ENCODE data around the gene MAN1C1. TPM values are rescaled to one million over a fixed set of nuclear protein-coding genes. Genes with fewer than 3 reads are reported as not detected.
A peak's percentile ranks its signal among the peaks of the same experiment; 100 is the strongest.

MAN1C1 gene
- total RNA-seq, 6 experiments from 2014 or later, result 10.7 to 38.8 (median 21.0) TPM

DNA sequence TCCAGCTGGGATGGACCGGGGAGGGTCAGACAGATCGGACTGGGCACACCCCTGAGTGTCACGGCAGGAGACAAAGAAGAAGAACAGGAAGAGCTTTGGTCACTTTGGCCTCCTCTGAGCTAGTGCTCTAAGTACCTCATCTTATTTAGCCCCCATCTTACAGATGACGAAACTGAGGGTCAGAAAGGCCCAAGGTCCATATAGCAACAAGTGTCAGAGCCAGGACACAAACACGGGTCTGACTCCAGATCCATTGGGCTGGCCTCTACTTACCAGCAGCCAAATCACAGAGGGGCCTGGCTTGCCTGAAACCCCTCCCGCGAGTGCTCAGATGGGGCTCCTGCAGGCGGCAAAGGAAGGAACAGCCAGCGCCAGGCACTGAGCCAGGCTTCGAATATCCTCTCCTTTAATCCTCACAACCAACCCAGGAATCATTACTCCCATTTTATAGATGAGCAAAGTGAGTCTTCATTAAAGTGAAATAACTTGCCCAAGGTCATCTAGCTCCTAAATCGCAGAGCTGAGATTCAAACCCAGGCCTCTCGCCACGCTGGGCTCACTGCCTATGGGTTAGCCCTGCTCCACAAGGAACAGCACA lies 157.7 kb downstream of the MAN1C1 start:
- Histone ChIP-seq H3K27ac (peak overlapping the region in 2 of 3 donors; percentile 49 to 53), H3K9me3 (no peaks in the 10 kb centered on the region), H3K36me3 (no peaks in the 10 kb centered on the region), H3K27me3 (no peaks in the 10 kb centered on the region), H3K4me3 (no peak overlapping the region), H3K4me1 (peaks cover 0 to 37% (median 17%) of the 10 kb centered on the region in 4 donors)
- intact Hi-C loops (cut with DNase I), result no loop called here
- DNase-seq (no peak), ATAC-seq (peak in 1 of 4 donors; percentile 3)
- TF ChIP-seq, protein P1, sequence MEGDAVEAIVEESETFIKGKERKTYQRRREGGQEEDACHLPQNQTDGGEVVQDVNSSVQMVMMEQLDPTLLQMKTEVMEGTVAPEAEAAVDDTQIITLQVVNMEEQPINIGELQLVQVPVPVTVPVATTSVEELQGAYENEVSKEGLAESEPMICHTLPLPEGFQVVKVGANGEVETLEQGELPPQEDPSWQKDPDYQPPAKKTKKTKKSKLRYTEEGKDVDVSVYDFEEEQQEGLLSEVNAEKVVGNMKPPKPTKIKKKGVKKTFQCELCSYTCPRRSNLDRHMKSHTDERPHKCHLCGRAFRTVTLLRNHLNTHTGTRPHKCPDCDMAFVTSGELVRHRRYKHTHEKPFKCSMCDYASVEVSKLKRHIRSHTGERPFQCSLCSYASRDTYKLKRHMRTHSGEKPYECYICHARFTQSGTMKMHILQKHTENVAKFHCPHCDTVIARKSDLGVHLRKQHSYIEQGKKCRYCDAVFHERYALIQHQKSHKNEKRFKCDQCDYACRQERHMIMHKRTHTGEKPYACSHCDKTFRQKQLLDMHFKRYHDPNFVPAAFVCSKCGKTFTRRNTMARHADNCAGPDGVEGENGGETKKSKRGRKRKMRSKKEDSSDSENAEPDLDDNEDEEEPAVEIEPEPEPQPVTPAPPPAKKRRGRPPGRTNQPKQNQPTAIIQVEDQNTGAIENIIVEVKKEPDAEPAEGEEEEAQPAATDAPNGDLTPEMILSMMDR (IDR thresholded peaks at IDR 0.05), result no peak
- TF ChIP-seq POLR2A (IDR thresholded peaks at IDR 0.05), result no peak
- WGBS (ENCODE audit: insufficient coverage, low coverage, low lambda C conversion rate, missing lambda C conversion rate), result 62% methylated on average over 5 of the region's 13 CpGs

DNA sequence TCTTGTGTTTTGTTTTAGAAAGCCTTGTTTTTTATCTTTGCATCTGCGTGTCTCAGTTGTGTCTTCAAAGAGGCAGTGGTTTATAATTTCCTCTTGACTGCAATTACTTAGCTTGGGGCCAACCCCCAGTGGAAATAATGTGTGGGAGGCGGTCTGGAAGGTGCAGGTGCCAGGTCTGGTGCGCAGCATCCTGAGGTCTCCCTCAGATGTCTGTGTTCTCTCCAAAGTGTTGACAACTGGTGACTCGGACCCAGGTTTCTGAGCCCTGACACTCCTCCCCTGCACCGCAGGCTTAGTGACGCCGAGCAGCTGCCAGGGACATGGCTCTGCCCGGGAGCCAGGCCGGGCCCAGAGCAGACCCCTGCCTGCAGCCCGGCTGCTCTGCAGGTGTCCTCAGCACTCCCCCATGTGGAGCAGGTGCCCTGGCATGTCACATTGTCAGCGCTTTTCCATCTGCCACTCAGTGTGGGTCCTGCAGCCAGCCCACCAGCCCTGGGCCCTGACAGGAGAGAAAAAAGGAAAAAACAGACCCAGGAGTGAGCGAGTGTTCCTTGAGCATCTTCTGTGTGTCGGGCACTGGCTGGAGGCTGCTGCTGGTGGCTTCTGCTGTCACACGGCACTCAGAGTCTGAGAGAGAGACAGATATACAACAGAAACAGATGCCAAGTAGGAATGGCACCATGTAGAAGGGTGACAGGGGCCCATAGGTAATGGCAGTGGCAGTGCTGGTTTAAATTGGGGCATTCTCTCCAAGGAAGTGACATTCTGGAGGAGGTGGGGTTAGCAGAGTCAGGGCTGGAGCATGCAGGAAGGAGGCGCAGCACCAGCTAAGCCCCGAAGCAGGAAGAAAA lies 158.6 kb downstream of the MAN1C1 start:
- TF ChIP-seq, protein P1 (IDR thresholded peaks at IDR 0.05), result no peak
- TF ChIP-seq POLR2A (IDR thresholded peaks at IDR 0.05), result no peak
- Histone ChIP-seq H3K27me3 (no peaks in the 10 kb centered on the region), H3K4me3 (no peak overlapping the region), H3K9me3 (no peaks in the 10 kb centered on the region), H3K4me1 (peaks cover 0 to 42% (median 20%) of the 10 kb centered on the region in 4 donors), H3K36me3 (no peaks in the 10 kb centered on the region), H3K27ac (no peak overlapping the region)
- intact Hi-C loops (cut with DNase I), result no loop called here
- WGBS (ENCODE audit: insufficient coverage, low coverage, low lambda C conversion rate, missing lambda C conversion rate), result 75% methylated on average over 9 of the region's 16 CpGs
- ATAC-seq, result no peak
- DNase-seq, result no peak

DNA sequence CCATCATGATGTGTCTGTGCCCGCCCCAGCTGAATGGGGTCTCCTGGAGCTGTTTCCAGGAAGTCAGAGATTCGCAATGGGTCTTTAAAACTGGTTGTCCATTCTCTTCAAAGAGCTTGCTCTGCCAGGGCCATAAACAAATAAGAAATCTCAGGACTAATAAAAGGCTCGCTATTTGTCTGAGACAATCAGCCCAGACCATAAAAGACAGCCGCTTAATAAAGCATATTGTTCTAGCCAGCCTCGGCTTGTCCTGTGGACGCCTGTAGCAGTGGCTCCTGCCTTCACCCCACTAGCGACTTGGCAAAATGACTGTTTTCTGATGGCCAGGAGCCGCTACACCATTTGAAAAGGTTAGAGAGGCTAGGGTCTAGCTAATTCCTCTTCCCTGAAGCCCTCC lies 162.8 kb downstream of the MAN1C1 start:
- Histone ChIP-seq H3K4me3 (no peak overlapping the region), H3K9me3 (no peaks in the 10 kb centered on the region), H3K36me3 (no peaks in the 10 kb centered on the region), H3K4me1 (peaks cover 0 to 20% (median 9%) of the 10 kb centered on the region in 4 donors), H3K27me3 (no peaks in the 10 kb centered on the region), H3K27ac (no peak overlapping the region)
- ATAC-seq (no peak), DNase-seq (no peak)
- 93% methylated on average over 5 of the region's 8 CpGs for WGBS (ENCODE audit: insufficient coverage, low coverage, low lambda C conversion rate, missing lambda C conversion rate)
- TF ChIP-seq, protein P1 (IDR thresholded peaks at IDR 0.05), result no peak
- TF ChIP-seq POLR2A (IDR thresholded peaks at IDR 0.05), result no peak
- intact Hi-C loops (cut with DNase I), result no loop called here

DNA sequence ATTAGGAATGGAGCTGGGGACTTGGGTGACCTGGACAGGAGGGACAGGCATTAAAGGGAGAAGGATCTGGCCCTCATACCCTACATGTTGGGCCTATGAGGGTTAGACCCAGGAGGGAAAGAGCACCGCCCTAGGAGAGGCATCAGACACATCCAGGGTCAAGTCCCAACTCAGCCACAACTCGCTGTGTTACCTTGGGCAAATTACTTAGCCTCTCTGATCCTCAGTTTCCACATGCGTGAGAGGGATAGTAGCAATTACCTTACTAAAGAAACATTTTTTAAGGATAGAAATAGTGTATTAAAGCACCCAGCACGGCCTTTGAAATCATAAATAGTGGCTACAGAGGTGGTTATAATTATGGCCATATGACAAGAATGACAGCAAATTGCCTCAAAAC lies 163.3 kb downstream of the MAN1C1 start:
- DNase-seq, result no peak
- Histone ChIP-seq H3K27me3 (no peaks in the 10 kb centered on the region), H3K36me3 (no peaks in the 10 kb centered on the region), H3K4me1 (peaks cover 0 to 17% (median 8%) of the 10 kb centered on the region in 4 donors), H3K27ac (no peak overlapping the region), H3K9me3 (no peaks in the 10 kb centered on the region), H3K4me3 (no peak overlapping the region)
- 100% methylated on average over 3 of the region's 4 CpGs for WGBS (ENCODE audit: insufficient coverage, low coverage, low lambda C conversion rate, missing lambda C conversion rate)
- TF ChIP-seq, protein P1 (IDR thresholded peaks at IDR 0.05), result no peak
- no peak for TF ChIP-seq POLR2A (IDR thresholded peaks at IDR 0.05)
- intact Hi-C loops (cut with DNase I), result no loop called here
- no peak for ATAC-seq
